RWPE2 (cell line): ENCODE data around the gene CILP.

Source experiments
- ATAC-seq: fragments of 200-7000 bp; cut with Tn5 transposase; 3 replicates; pipeline ENCODE4 v1.9.1; 2021; ENCODE audit warnings: low read depth
- DNase-seq: peaks from one replicate; pipeline ENCODE4 v3.0.0-alpha.2; 2020; ENCODE audit warnings: low spot score
- H3K27ac ChIP-seq: fragments of 450-650 bp; 2 replicates; pipeline ENCODE4 v1.5.1; 2017; ENCODE audit warnings: mild to moderate bottlenecking; ENCODE audit not compliant: poor library complexity, severe bottlenecking
- H3K27me3 ChIP-seq: fragments of 250-450 bp; sonication (Bioruptor Pico); 2 replicates; pipeline ENCODE4 v1.5.1; 2021; ENCODE audit warnings: mild to moderate bottlenecking, moderate library complexity; ENCODE audit not compliant: insufficient read depth, poor library complexity, severe bottlenecking
- H3K36me3 ChIP-seq: fragments of 250-450 bp; sonication (Bioruptor Pico); 2 replicates; pipeline ENCODE4 v1.5.1; 2020; ENCODE audit warnings: low read depth, mild to moderate bottlenecking, moderate library complexity
- H3K4me1 ChIP-seq: fragments of 250-450 bp; sonication (Bioruptor Pico); 2 replicates; pipeline ENCODE4 v1.5.1; 2021; ENCODE audit warnings: mild to moderate bottlenecking, moderate library complexity; ENCODE audit not compliant: insufficient read depth, poor library complexity, severe bottlenecking
- H3K4me3 ChIP-seq: fragments of 250-450 bp; sonication (Bioruptor Pico); 2 replicates; pipeline ENCODE4 v1.5.1; 2021; ENCODE audit warnings: mild to moderate bottlenecking, moderate library complexity; ENCODE audit not compliant: severe bottlenecking
- H3K9me3 ChIP-seq: fragments of 250-450 bp; sonication (Bioruptor Pico); 2 replicates; pipeline ENCODE4 v1.5.1; 2021; ENCODE audit warnings: mild to moderate bottlenecking, moderate library complexity; ENCODE audit not compliant: severe bottlenecking
- CTCF ChIP-seq: fragments of 450-650 bp; IDR thresholded peaks from one replicate; pipeline ENCODE4 v1.5.1; 2017; ENCODE audit warnings: mild to moderate bottlenecking, moderate library complexity; ENCODE audit not compliant: poor library complexity, severe bottlenecking

Gene CILP

DNA sequence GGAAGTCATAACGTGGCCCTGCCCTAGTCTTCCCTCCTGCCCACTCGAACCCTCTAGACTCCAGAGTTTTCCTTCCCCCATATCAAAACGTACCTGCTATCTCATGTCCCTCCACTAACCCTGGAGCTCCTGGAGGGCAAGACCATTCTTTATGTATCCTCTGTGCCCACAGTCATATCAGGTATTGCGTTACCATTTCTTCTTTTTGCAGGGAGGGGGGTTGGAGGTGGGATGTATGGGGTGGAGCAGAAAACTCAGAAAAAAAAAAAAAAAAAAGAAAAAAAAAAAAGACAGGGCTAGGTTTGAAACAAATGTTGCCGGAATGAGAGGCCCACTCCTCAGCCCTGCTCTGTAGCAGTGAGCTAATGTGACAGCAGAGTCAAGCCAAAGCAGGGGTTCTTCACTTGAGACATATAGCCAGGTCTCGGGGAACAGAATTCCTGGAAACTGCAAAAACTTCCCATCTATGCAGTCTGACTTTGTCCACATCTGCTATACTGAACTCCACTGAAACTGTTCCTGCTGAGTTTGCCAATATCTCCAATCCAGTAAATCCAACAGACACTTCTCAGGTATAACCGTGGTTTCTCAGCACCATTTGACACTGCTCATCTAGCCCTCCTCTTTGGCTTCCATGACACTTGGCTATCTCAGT is 44.3 kb upstream of the CILP start:
- no peaks in the 10 kb centered on the region for H3K4me1 ChIP-seq
- H3K27me3 ChIP-seq: no peaks in the 10 kb centered on the region
- no peak overlapping the region for H3K4me3 ChIP-seq
- no peak overlapping the region for H3K27ac ChIP-seq
- H3K9me3 ChIP-seq: no peaks in the 10 kb centered on the region
- ATAC-seq (no peak), DNase-seq (no peak)
- no peak for TF ChIP-seq CTCF
- peaks cover 19% of the 10 kb centered on the region for H3K36me3 ChIP-seq

- ATAC-seq: no peak
- H3K9me3 ChIP-seq: no peaks in the 10 kb centered on the region
- no peak for TF ChIP-seq CTCF
Measured at GRCh38 chr15:65254758-65255157, 43.5 kb upstream of the CILP start.

DNA sequence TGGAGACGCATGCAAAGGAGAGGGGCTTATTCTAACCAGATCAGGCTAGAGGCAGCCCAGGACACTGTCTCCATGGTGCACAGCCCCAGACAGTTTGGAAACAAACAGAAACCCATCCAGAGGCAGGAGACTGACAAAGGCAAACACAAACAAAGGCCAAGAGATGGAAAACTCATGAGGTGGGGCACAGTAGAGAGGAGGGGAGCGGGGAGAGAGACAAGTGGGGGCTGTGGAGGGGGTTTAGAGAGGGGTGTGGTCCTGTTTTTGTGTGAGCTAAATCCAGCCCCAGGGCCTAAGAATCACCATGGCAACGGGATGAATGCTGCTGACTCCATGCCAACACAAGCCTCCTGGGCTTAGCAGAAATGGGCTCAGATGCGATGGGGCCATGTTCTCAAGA is 43.1 kb upstream of the CILP start:
- peaks cover 9% of the 10 kb centered on the region; the same call in 1 of the 2 replicates for H3K36me3 ChIP-seq
- no peaks in the 10 kb centered on the region for H3K4me1 ChIP-seq
- no peaks in the 10 kb centered on the region for H3K27me3 ChIP-seq
- no peaks in the 10 kb centered on the region for H3K9me3 ChIP-seq
- no peak for TF ChIP-seq CTCF
- no peak overlapping the region for H3K27ac ChIP-seq
- DNase-seq (no peak), ATAC-seq (no peak)
- no peak overlapping the region for H3K4me3 ChIP-seq

More at GRCh38 chr15:65254758-65255157, 43.5 kb upstream of the CILP start:
- H3K27ac ChIP-seq: no peak overlapping the region
- H3K27me3 ChIP-seq: no peaks in the 10 kb centered on the region
- H3K4me3 ChIP-seq: no peak overlapping the region
- H3K36me3 ChIP-seq: peaks cover 13% of the 10 kb centered on the region; the same call in 1 of the 2 replicates
- no peak for DNase-seq
- no peaks in the 10 kb centered on the region for H3K4me1 ChIP-seq

DNA sequence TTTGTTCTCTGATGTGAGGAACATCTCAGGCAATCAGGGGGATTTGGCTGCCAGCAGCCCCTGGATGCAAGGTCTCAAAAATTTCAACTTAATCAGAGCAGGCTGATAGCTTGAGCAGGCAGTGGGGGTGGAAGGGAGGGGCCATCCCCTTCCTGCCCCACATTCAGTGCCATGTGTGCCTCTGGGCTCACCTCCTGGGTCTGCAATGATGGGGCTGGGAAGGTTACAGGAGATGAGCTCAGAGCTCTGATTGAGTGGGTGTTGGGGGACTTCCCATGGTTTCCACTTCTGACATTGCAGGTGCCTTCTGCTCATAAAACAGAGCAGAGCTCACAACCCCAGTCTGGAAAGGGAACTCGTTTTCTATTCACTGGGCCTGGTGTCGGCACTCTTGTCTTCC is 38.4 kb upstream of the CILP start:
- no peak for TF ChIP-seq CTCF

DNA sequence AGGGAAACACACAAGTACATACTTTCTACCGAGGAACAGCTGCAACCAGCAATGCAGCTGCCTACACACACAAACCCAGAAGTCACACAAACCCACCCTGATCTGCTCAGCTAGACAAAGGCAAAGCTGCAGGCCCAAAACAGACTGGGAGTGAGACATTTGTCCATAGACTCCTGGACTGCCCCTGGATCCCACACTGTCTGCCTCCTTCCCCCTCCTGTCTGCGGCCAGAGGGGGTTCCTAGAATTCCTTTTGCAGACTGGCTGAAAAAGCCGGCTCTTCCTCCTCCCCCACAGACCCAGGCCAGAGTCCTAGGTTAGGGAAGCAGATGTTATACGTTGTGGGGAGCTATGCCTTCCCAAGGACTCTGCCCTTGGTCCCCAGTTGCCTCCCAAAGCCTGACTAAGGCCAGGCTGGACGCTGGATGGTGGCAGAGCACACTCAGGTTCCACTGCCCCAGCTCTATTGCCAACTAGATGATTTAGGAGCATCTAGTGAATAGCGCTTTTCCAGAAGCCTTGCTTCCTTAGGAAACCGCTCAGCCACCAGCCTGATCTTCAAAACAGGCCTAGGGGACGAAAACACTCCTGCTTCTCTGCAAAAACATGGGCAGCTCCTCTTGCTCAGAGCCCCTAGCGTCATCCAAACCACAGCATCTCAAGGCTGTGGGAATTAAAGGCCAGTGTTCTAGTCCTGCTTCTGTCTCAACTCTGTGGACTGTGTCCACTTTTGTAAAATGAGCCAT is 37.4 kb upstream of the CILP start:
- no peak for TF ChIP-seq CTCF
- no peaks in the 10 kb centered on the region for H3K36me3 ChIP-seq
- H3K27ac ChIP-seq: no peak overlapping the region
- H3K9me3 ChIP-seq: no peaks in the 10 kb centered on the region
- H3K4me1 ChIP-seq: peaks cover 8% of the 10 kb centered on the region
- no peak overlapping the region for H3K4me3 ChIP-seq
- DNase-seq (no peak), ATAC-seq (no peak)
- H3K27me3 ChIP-seq: no peaks in the 10 kb centered on the region

More for the DNA sequence above, 38.4 kb upstream of the CILP start:
- H3K27ac ChIP-seq: no peak overlapping the region
- DNase-seq: no peak
- ATAC-seq: no peak
- H3K4me3 ChIP-seq: no peak overlapping the region
- no peaks in the 10 kb centered on the region for H3K36me3 ChIP-seq
- H3K9me3 ChIP-seq: no peaks in the 10 kb centered on the region
- H3K27me3 ChIP-seq: no peaks in the 10 kb centered on the region
- peaks cover 8% of the 10 kb centered on the region for H3K4me1 ChIP-seq
